ENCODE data around the gene ADGRG3. TPM values are rescaled to one million over a fixed set of nuclear protein-coding genes. Genes with fewer than 3 reads are reported as not detected.

The ADGRG3 gene
- total and polyA plus RNA-seq, 10 of the 15 experiments (the other 5 are each of a cell fraction or from before 2014, with no cell fraction given), result 0.10 to 0.11 (median 0.10) TPM; not detected in 7

- no peak overlapping the region for H3K9ac ChIP-seq (ENCODE audit: control insufficient read depth, insufficient read depth, low read length)
- DNase-seq (ENCODE audit: low read depth, low spot score) (no peak), ATAC-seq (no peak), FAIRE-seq (no peak)
- H3K36me3 ChIP-seq (ENCODE audit: control insufficient read depth in 2 of 2, insufficient read depth in 2 of 2, low read length in 1 of 2), result no peaks in the 10 kb centered on the region
- H2AFZ ChIP-seq (ENCODE audit: control insufficient read depth, low read depth, low read length), result no peak overlapping the region
- ChIA-PET RAD21 (ENCODE audit: unreplicated experiment) (interaction anchor here (0.9 to 1.1 kb wide), 3 partner anchors 44 to 83 kb away, joined by 3 read pairs; partner anchors contain the start of gene KATNB1), POLR2A (interaction anchor here (0.5 kb wide), 1 partner anchor 229 kb away, joined by 6 read pairs; no protein-coding TSS in a partner anchor), CTCF (interaction anchor here (0.7 to 8.1 kb wide), 4 partner anchors 53 to 77 kb away, joined by 3 to 210 read pairs (median 4); no protein-coding TSS in a partner anchor), SMC1A (ENCODE audit: uncharacterized antibody, unreplicated experiment) (interaction anchor here (1.2 kb wide), 1 partner anchor 76 kb away, joined by 4 read pairs; no protein-coding TSS in a partner anchor)
- no peaks in the 10 kb centered on the region for H3K9me3 ChIP-seq (replicated peaks; ENCODE audit: control insufficient read depth, insufficient read depth, low read length)
- intact Hi-C loops (cut with micrococcal nuclease; ENCODE audit: unreplicated experiment), result no loop called here
- H3K27me3 ChIP-seq (replicated peaks in 1 of 2; ENCODE audit: control insufficient read depth in 2 of 2, insufficient read depth in 2 of 2, low read length in 1 of 2), result no peaks in the 10 kb centered on the region; a peak in 1 of 4 replicates
- no peaks in the 10 kb centered on the region for H4K20me1 ChIP-seq (ENCODE audit: control insufficient read depth, insufficient read depth)
- no peak overlapping the region for H3K4me3 ChIP-seq
- H3K79me2 ChIP-seq (ENCODE audit: control insufficient read depth, insufficient read depth, low read length), result no peaks in the 10 kb centered on the region
- no peak for TF ChIP-seq IRF3 (IDR thresholded peaks at IDR 0.05)
- no peak for TF ChIP-seq MYB (IDR thresholded peaks at IDR 0.05; ENCODE audit: borderline replicate concordance, low read depth, low read length)
- no peak for TF ChIP-seq STAT1 (conservative IDR thresholded peaks at IDR 0.05)
- no peak for TF ChIP-seq RELB (IDR thresholded peaks at IDR 0.05; ENCODE audit: low read depth)
- no peak for TF ChIP-seq ZBTB33 (IDR thresholded peaks at IDR 0.05)
- no peak for TF ChIP-seq GATAD2B (conservative IDR thresholded peaks at IDR 0.05; ENCODE audit: low read depth)
- TF ChIP-seq SMAD5 (IDR thresholded peaks at IDR 0.05; ENCODE audit: low read depth), result no peak
- no peak for TF ChIP-seq WRNIP1 (IDR thresholded peaks at IDR 0.05; ENCODE audit: borderline replicate concordance, low read depth, low read length)
- TF ChIP-seq MEF2B (IDR thresholded peaks at IDR 0.05; ENCODE audit: partially characterized antibody, poor library complexity, severe bottlenecking), result no peak
- TF ChIP-seq CBFB (IDR thresholded peaks at IDR 0.05; ENCODE audit: low read depth), result no peak
- TF ChIP-seq STAT3 (IDR thresholded peaks at IDR 0.05; ENCODE audit: low read depth, low read length), result no peak
- TF ChIP-seq MLLT1 (IDR thresholded peaks at IDR 0.05), result no peak
- no TSS peak for BruUV-seq (replicated peaks)
- peaks cover 10% of the 10 kb centered on the region for H3K4me1 ChIP-seq (ENCODE audit: control insufficient read depth, insufficient read depth, low read length)
- H3K27ac ChIP-seq (ENCODE audit: control insufficient read depth, insufficient read depth), result no peak overlapping the region
- in situ Hi-C loops (cut with MboI), result no loop called here
- WGBS (ENCODE audit: insufficient coverage, insufficient replicate concordance, low lambda C conversion rate, missing lambda C conversion rate), result 60% methylated on average over 22 of the region's 23 CpGs
- H3K4me2 ChIP-seq (ENCODE audit: control insufficient read depth, insufficient read depth), result no peak overlapping the region
These were observed 15.2 kb upstream of the ADGRG3 start for GRCh38 chr16:57652695-57653471.
